Measurements from ENCODE around the gene KCNJ15.
"Not testable (repeated sequence)": the region's sequence is repeated elsewhere in the genome, so short reads cannot be mapped to it uniquely, and the experiment has no call there.

The KCNJ15 gene

DNA sequence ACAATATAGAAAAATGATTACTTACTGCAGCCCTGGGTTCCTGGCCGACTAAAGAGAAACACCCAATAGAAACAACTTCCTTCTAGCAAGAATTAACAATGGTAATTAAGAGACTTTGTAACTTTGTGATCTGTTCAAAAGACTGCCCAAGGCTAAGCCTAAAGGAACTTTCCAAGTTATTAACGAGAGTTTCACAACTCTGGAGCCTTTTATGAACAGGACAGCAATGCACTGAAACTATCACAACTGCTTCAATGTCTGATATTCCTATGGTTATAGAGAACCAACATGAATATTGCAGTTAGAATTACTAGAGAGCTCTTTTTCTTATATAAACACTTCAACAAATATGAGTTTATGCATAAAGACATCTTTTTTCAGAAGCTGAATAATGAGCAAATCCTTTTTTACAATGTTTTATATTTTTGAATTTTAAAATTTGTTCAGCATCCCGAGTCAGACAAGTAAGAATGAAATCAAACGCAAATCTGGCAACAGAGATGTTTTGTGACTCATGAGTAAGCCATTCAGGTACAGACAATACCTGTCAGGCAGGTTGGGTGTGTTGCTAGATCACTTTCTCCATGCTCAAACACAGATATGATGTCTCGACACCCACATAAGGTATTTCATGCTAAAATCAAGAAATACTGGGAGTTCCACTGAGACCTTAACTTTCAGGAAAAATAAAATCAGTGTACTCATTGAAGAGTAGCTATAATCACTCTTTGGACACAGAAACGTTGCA, 22.2 kb upstream of the KCNJ15 start:
- in situ Hi-C loops (cut with HindIII; ENCODE audit: low sequenced_read_pairs): no loop called here
- DNase-seq (ENCODE audit: low read depth): no peak
- H3K4me3 ChIP-seq (ENCODE audit: low read depth, low read length): no peak overlapping the region
- TF ChIP-seq, protein P1, sequence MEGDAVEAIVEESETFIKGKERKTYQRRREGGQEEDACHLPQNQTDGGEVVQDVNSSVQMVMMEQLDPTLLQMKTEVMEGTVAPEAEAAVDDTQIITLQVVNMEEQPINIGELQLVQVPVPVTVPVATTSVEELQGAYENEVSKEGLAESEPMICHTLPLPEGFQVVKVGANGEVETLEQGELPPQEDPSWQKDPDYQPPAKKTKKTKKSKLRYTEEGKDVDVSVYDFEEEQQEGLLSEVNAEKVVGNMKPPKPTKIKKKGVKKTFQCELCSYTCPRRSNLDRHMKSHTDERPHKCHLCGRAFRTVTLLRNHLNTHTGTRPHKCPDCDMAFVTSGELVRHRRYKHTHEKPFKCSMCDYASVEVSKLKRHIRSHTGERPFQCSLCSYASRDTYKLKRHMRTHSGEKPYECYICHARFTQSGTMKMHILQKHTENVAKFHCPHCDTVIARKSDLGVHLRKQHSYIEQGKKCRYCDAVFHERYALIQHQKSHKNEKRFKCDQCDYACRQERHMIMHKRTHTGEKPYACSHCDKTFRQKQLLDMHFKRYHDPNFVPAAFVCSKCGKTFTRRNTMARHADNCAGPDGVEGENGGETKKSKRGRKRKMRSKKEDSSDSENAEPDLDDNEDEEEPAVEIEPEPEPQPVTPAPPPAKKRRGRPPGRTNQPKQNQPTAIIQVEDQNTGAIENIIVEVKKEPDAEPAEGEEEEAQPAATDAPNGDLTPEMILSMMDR (IDR thresholded peaks at IDR 0.05; ENCODE audit: low read depth, low read length, missing control alignments): no peak

GRCh38 chr21:38235251-38235650, 21.5 kb upstream of the KCNJ15 start:
- in situ Hi-C loops (cut with HindIII; ENCODE audit: low sequenced_read_pairs); DNase-seq (ENCODE audit: low read depth); H3K4me3 ChIP-seq (ENCODE audit: low read depth, low read length): not testable (repeated sequence)

DNA sequence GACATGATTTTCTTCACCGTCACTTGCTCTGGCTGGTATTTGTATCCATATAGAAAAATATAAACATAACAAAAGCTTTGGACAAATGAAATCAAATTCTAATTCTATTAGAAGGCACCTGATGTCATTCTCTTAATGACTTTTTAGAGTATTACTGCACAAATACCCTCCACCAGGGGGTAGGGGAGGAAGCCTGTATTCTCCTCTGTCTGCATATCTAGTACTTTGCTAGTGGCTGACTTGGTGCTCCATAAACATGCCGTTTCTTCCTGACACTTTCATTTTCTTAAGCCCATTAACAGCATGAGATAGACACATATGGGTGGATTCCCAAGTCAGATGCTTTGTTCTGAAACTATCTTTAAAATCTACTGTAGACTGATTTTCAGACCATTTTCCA, 20.6 kb upstream of the KCNJ15 start:
- no peak for DNase-seq (ENCODE audit: low read depth)
- H3K4me3 ChIP-seq (ENCODE audit: low read depth, low read length): no peak overlapping the region
- in situ Hi-C loops (cut with HindIII; ENCODE audit: low sequenced_read_pairs): no loop called here
- TF ChIP-seq, protein P1 (IDR thresholded peaks at IDR 0.05; ENCODE audit: low read depth, low read length, missing control alignments): peak; percentile 26

- TF ChIP-seq, protein P1 (IDR thresholded peaks at IDR 0.05; ENCODE audit: low read depth, low read length, missing control alignments): no peak
- no peak for DNase-seq (ENCODE audit: low read depth)
- in situ Hi-C loops (cut with HindIII; ENCODE audit: low sequenced_read_pairs): no loop called here
- H3K4me3 ChIP-seq (ENCODE audit: low read depth, low read length): no peak overlapping the region
These were observed 17.1 kb upstream of the KCNJ15 start for GRCh38 chr21:38239672-38240071.

GRCh38 chr21:38240129-38240528, 16.7 kb upstream of the KCNJ15 start:
- no peak for DNase-seq (ENCODE audit: low read depth)
- in situ Hi-C loops (cut with HindIII; ENCODE audit: low sequenced_read_pairs): no loop called here
- no peak overlapping the region for H3K4me3 ChIP-seq (ENCODE audit: low read depth, low read length)
- TF ChIP-seq, protein P1 (IDR thresholded peaks at IDR 0.05; ENCODE audit: low read depth, low read length, missing control alignments): no peak

DNA sequence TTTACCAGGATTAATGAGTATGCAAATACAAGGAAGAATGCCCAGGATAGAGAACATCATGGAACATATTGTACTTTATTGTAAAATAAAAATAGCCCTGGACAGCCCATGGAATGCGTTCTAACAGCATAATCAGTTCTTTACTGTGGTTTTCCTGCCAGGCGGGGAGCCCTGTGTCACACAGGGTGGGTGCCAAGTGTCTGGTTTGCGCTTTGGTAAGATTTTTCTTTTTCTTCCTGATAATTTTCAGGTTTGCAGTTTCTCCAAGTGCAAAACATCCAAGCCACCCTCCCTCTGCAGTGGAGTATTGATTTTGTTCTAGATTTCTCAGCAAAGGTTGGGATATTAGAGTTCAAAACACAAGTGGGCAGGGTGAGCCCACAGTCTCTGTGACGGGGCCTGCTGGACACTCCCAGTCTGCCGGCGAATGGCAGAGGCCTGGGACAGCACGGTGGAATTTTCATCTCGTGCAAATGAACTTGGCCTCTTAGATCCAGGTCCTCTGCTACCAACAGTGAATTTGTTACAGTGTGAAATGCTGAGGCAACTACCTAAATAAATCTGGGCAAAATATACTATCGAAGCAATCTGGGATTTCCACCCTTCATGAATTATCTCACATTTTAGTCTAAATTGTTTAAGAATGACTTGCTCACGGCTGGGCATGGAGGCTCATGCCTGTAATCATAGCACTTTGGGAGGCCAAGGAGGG, 15.6 kb upstream of the KCNJ15 start:
- in situ Hi-C loops (cut with HindIII; ENCODE audit: low sequenced_read_pairs): no loop called here
- DNase-seq (ENCODE audit: low read depth): peak; percentile 96
- TF ChIP-seq, protein P1 (IDR thresholded peaks at IDR 0.05; ENCODE audit: low read depth, low read length, missing control alignments): no peak
- H3K4me3 ChIP-seq (ENCODE audit: low read depth, low read length): no peak overlapping the region

- no peak for DNase-seq (ENCODE audit: low read depth)
- in situ Hi-C loops (cut with HindIII; ENCODE audit: low sequenced_read_pairs): no loop called here
- H3K4me3 ChIP-seq (ENCODE audit: low read depth, low read length): no peak overlapping the region
- TF ChIP-seq, protein P1 (IDR thresholded peaks at IDR 0.05; ENCODE audit: low read depth, low read length, missing control alignments): no peak
These were observed 14.7 kb upstream of the KCNJ15 start for GRCh38 chr21:38242061-38242460.
